HG02884 (cell line): ENCODE data around the gene RNASEH2A.

Experiments used
- ATAC-seq: cut with Tn5 transposase; IDR thresholded peaks from one replicate; pipeline ENCODE4 v1.9.1; 2021; ENCODE audit warnings: mild to moderate bottlenecking, moderate library complexity; ENCODE audit not compliant: unreplicated experiment

RNASEH2A gene

GRCh38 chr19:12806242-12807081, at the start of gene RNASEH2A:
TSS of gene RNASEH2A (plus strand) at chr19:12806584. CDS start at chr19:12806674, 90 bp downstream.
- peak; percentile 69 for ATAC-seq

GRCh38 chr19:12757544-12758274, 48.7 kb upstream of the RNASEH2A start:
- ATAC-seq, result no peak

GRCh38 chr19:12759686-12760085, 46.7 kb upstream of the RNASEH2A start:
- no peak for ATAC-seq

- no peak for ATAC-seq
Observed at GRCh38 chr19:12763100-12763499, 43.3 kb upstream of the RNASEH2A start.

GRCh38 chr19:12764698-12765097, 41.7 kb upstream of the RNASEH2A start:
- ATAC-seq, result no peak

- ATAC-seq, result no peak
Observed at GRCh38 chr19:12766051-12766521, 40.3 kb upstream of the RNASEH2A start.

- no peak for ATAC-seq
Observed at GRCh38 chr19:12767150-12767549, 39.2 kb upstream of the RNASEH2A start.

- no peak for ATAC-seq
Observed at GRCh38 chr19:12767666-12768065, 38.7 kb upstream of the RNASEH2A start.

GRCh38 chr19:12769689-12770088, 36.7 kb upstream of the RNASEH2A start:
- ATAC-seq, result no peak

- ATAC-seq, result no peak
Observed at GRCh38 chr19:12770922-12771321, 35.5 kb upstream of the RNASEH2A start.

- no peak for ATAC-seq
Observed at GRCh38 chr19:12772323-12772722, 34.1 kb upstream of the RNASEH2A start.

GRCh38 chr19:12773571-12773970, 32.8 kb upstream of the RNASEH2A start:
- no peak for ATAC-seq

- no peak for ATAC-seq
Observed at GRCh38 chr19:12774588-12775555, 31.5 kb upstream of the RNASEH2A start, which contains the start of gene HOOK2. TSS of gene HOOK2 (minus strand) at chr19:12775552. CDS start at chr19:12775449, 103 bp downstream.

- no peak for ATAC-seq
Observed at GRCh38 chr19:12777217-12778016, 29.0 kb upstream of the RNASEH2A start.

- no peak for ATAC-seq
Observed at GRCh38 chr19:12778017-12778904, 28.1 kb upstream of the RNASEH2A start.

- ATAC-seq, result no peak
Observed at GRCh38 chr19:12778905-12779161, 27.6 kb upstream of the RNASEH2A start.

- ATAC-seq, result no peak
Observed at GRCh38 chr19:12779162-12779993, 27.0 kb upstream of the RNASEH2A start.

GRCh38 chr19:12782174-12782423, 24.3 kb upstream of the RNASEH2A start:
- no peak for ATAC-seq
